ENCODE results near the gene STYXL1. TPM values are rescaled to one million over a fixed set of nuclear protein-coding genes. Genes with fewer than 3 reads are reported as not detected.
"Not testable (repeated sequence)": the region's sequence is repeated elsewhere in the genome, so short reads cannot be mapped to it uniquely, and the experiment has no call there.

The STYXL1 gene
- total and polyA plus RNA-seq, 8 donors = 13.3 to 47.6 (median 22.7) TPM

GRCh38 chr7:76089865-76090475 lies 42.2 kb upstream of the STYXL1 start:
- Histone ChIP-seq H3K9me3 (no peaks in the 10 kb centered on the region), H3K4me1 (no peaks in the 10 kb centered on the region), H3K27ac (no peak overlapping the region), H3K4me3 (no peak overlapping the region), H3K36me3 (no peaks in the 10 kb centered on the region), H3K27me3 (no peaks in the 10 kb centered on the region)
- no peak for DNase-seq
- 74 to 79% methylated on average over 10 of the region's 10 CpGs for WGBS, 2 donors
- FAIRE-seq = no peak
- TF ChIP-seq CTCF (IDR thresholded peaks at IDR 0.05) = no peak
- intact Hi-C loops (cut with DNase I) = no loop called here
- peak in 2 of 4 donors; percentile 65 to 85 for ATAC-seq

GRCh38 chr7:76087362-76087791 lies 39.6 kb upstream of the STYXL1 start:
- FAIRE-seq; H3K27me3 ChIP-seq; ATAC-seq; H3K4me3 ChIP-seq; intact Hi-C loops (cut with DNase I); H3K4me1 ChIP-seq; H3K27ac ChIP-seq; H3K9me3 ChIP-seq; H3K36me3 ChIP-seq; DNase-seq: not testable (repeated sequence)
- WGBS, 2 donors = 63 to 73% methylated on average over 5 of the region's 5 CpGs

GRCh38 chr7:76086070-76086469 lies 38.3 kb upstream of the STYXL1 start:
- intact Hi-C loops (cut with DNase I) = no loop called here
- DNase-seq = no peak
- Histone ChIP-seq H3K27ac (no peak overlapping the region), H3K27me3 (no peaks in the 10 kb centered on the region), H3K4me1 (no peaks in the 10 kb centered on the region), H3K4me3 (no peak overlapping the region), H3K9me3 (no peaks in the 10 kb centered on the region), H3K36me3 (no peaks in the 10 kb centered on the region)
- WGBS, 2 donors = 83 to 93% methylated on average over 4 of the region's 4 CpGs
- no peak for ATAC-seq
- TF ChIP-seq CTCF (IDR thresholded peaks at IDR 0.05) = no peak
- no peak for FAIRE-seq

GRCh38 chr7:76084115-76084514 lies 36.3 kb upstream of the STYXL1 start:
- H3K36me3 ChIP-seq; ATAC-seq; H3K4me1 ChIP-seq; H3K27me3 ChIP-seq; H3K27ac ChIP-seq; H3K4me3 ChIP-seq; H3K9me3 ChIP-seq; FAIRE-seq; DNase-seq; intact Hi-C loops (cut with DNase I): not testable (repeated sequence)
- WGBS, 2 donors = 64 to 72% methylated on average over 2 of the region's 2 CpGs

GRCh38 chr7:76080204-76080603 lies 32.4 kb upstream of the STYXL1 start:
- Histone ChIP-seq H3K27ac (no peak overlapping the region), H3K9me3 (no peaks in the 10 kb centered on the region), H3K36me3 (no peaks in the 10 kb centered on the region), H3K4me3 (no peak overlapping the region), H3K27me3 (no peaks in the 10 kb centered on the region), H3K4me1 (no peaks in the 10 kb centered on the region)
- 81 to 83% methylated on average over 5 of the region's 5 CpGs for WGBS, 2 donors
- ATAC-seq = no peak
- no peak for FAIRE-seq
- intact Hi-C loops (cut with DNase I) = no loop called here
- TF ChIP-seq CTCF (IDR thresholded peaks at IDR 0.05) = no peak
- no peak for DNase-seq

- no peak for FAIRE-seq
These were observed 29.6 kb upstream of the STYXL1 start for GRCh38 chr7:76077435-76077834.

More at GRCh38 chr7:76077435-76077834, 29.6 kb upstream of the STYXL1 start:
- Histone ChIP-seq H3K9me3 (no peaks in the 10 kb centered on the region), H3K4me1 (no peaks in the 10 kb centered on the region), H3K27me3 (no peaks in the 10 kb centered on the region), H3K36me3 (no peaks in the 10 kb centered on the region), H3K27ac (no peak overlapping the region), H3K4me3 (no peak overlapping the region)
- WGBS, 2 donors = 54 to 71% methylated on average over 3 of the region's 3 CpGs
- TF ChIP-seq CTCF (IDR thresholded peaks at IDR 0.05) = no peak
- ATAC-seq (no peak), DNase-seq (no peak)
- intact Hi-C loops (cut with DNase I) = no loop called here
